Measurements from ENCODE around the gene UNK.

UNK gene

GRCh38 chr17:75822119-75822799 lies 37.7 kb downstream of the UNK start:
- no peak for DNase-seq (ENCODE audit: low read depth)

GRCh38 chr17:75822800-75823166 lies 38.2 kb downstream of the UNK start:
- no peak for DNase-seq (ENCODE audit: low read depth)

- DNase-seq (ENCODE audit: low read depth) = no peak
Measured at GRCh38 chr17:75823257-75824041, 38.8 kb downstream of the UNK start.

- no peak for DNase-seq (ENCODE audit: low read depth)
Measured at GRCh38 chr17:75824050-75824552, 39.5 kb downstream of the UNK start.

- no peak for DNase-seq (ENCODE audit: low read depth)
Measured at GRCh38 chr17:75824666-75825065, 40.1 kb downstream of the UNK start.

GRCh38 chr17:75825149-75825552 lies 40.5 kb downstream of the UNK start:
- no peak for DNase-seq (ENCODE audit: low read depth)

- no peak for DNase-seq (ENCODE audit: low read depth)
Measured at GRCh38 chr17:75825748-75826370, 41.3 kb downstream of the UNK start.

GRCh38 chr17:75826561-75827307 lies 42.1 kb downstream of the UNK start:
- DNase-seq (ENCODE audit: low read depth) = no peak

- DNase-seq (ENCODE audit: low read depth) = no peak
Measured at GRCh38 chr17:75827308-75828075, 42.9 kb downstream of the UNK start.

- no peak for DNase-seq (ENCODE audit: low read depth)
Measured at GRCh38 chr17:75828076-75828400, 43.4 kb downstream of the UNK start.

- no peak for DNase-seq (ENCODE audit: low read depth)
Measured at GRCh38 chr17:75828741-75829140, 44.1 kb downstream of the UNK start.

GRCh38 chr17:75829747-75830146 lies 45.1 kb downstream of the UNK start:
- DNase-seq (ENCODE audit: low read depth) = no peak

- DNase-seq (ENCODE audit: low read depth) = no peak
Measured at GRCh38 chr17:75830164-75831031, 45.8 kb downstream of the UNK start.

- no peak for DNase-seq (ENCODE audit: low read depth)
Measured at GRCh38 chr17:75831032-75831571, 46.5 kb downstream of the UNK start.

- DNase-seq (ENCODE audit: low read depth) = peak; percentile 60
Measured at GRCh38 chr17:75832164-75832651, 47.6 kb downstream of the UNK start.

GRCh38 chr17:75832652-75833400 lies 48.2 kb downstream of the UNK start:
- no peak for DNase-seq (ENCODE audit: low read depth)

- no peak for DNase-seq (ENCODE audit: low read depth)
Measured at GRCh38 chr17:75834279-75834920, 49.8 kb downstream of the UNK start.

- no peak for DNase-seq (ENCODE audit: low read depth)
Measured at GRCh38 chr17:75834928-75835653, 50.5 kb downstream of the UNK start.

All from GM04504 (cell line).